PC-3 (cell line): ENCODE data around the gene TMEM54.

Experiments used
- CTCF ChIP-seq: fragments of 300-600 bp; sonication (generic); conservative IDR thresholded peaks from 2 replicates; pipeline ENCODE4 v1.5.1; 2017; ENCODE audit warnings: antibody characterized with exemption, low read depth, mild to moderate bottlenecking, low read length
- EZH2 ChIP-seq: fragments of 300-600 bp; sonication (generic); IDR thresholded peaks from one replicate; pipeline ENCODE4 v1.6.1; 2017; ENCODE audit warnings: antibody characterized with exemption, mild to moderate bottlenecking, low read length; ENCODE audit not compliant: unreplicated experiment

GRCh38 chr1:32884032-32884372, 17.2 kb downstream of the TMEM54 start:
- TF ChIP-seq CTCF (no peak), EZH2 (no peak)
